ENCODE data around the gene NRDC. TPM values are rescaled to one million over a fixed set of nuclear protein-coding genes. Genes with fewer than 3 reads are reported as not detected.
A peak's percentile ranks its signal among the peaks of the same experiment; 100 is the strongest.

The NRDC gene
- 100 to 1,000 TPM; 119 to 124 TPM for total RNA-seq

GRCh38 chr1:51878616-51879336 is at the start of gene NRDC:
Gene NRDC (minus strand): TSS chr1:51878727. CDS start chr1:51878615, 112 bp downstream.
- intact Hi-C loops (cut with micrococcal nuclease) = no loop called here
- Mint-ChIP-seq H3K9me3 (no peaks in the 10 kb centered on the region), H3K27ac (no peak within 1 kb of the TSS), H3K36me3 (ENCODE audit: low read depth) (peaks cover 16% of the 10 kb centered on the region), H3K27me3 (peaks cover 10% of the 10 kb centered on the region), H3K4me3 (no peak within 1 kb of the TSS), H3K4me1 (ENCODE audit: low read depth) (peaks cover 33% of the 10 kb centered on the region)
- TF ChIP-seq CTCF (IDR thresholded peaks at IDR 0.05) = no peak
- POLR2A ChIA-PET = interaction anchor here (0.6 to 1.5 kb wide), 10 partner anchors 9 to 309 kb away, joined by 3 to 6 read pairs (median 3); no protein-coding TSS in a partner anchor
- ATAC-seq (peak; percentile 93), DNase-seq (peak; percentile 100)
- CTCF ChIA-PET = interaction anchor here (0.7 to 1.5 kb wide), 3 partner anchors 18 to 48 kb away, joined by 3 to 13 read pairs (median 3); no protein-coding TSS in a partner anchor

GRCh38 chr1:51927029-51927428 is 48.5 kb upstream of the NRDC start:
- Mint-ChIP-seq H3K9me3 (no peaks in the 10 kb centered on the region), H3K4me1 (ENCODE audit: low read depth) (no peaks in the 10 kb centered on the region), H3K36me3 (ENCODE audit: low read depth) (no peaks in the 10 kb centered on the region), H3K27me3 (peaks cover 3% of the 10 kb centered on the region), H3K27ac (no peak overlapping the region), H3K4me3 (no peak overlapping the region)
- DNase-seq = no peak
- CTCF ChIA-PET = interaction anchor here (1.1 to 1.3 kb wide), 2 partner anchors 9 to 15 kb away, joined by 3 read pairs; no protein-coding TSS in a partner anchor
- POLR2A ChIA-PET = no interaction called here
- ATAC-seq = no peak
- intact Hi-C loops (cut with micrococcal nuclease) = no loop called here
- TF ChIP-seq CTCF (IDR thresholded peaks at IDR 0.05) = no peak

- POLR2A ChIA-PET = no interaction called here
- DNase-seq = peak; percentile 18
- intact Hi-C loops (cut with micrococcal nuclease) = no loop called here
- H3K4me3 Mint-ChIP-seq = no peak overlapping the region
- H3K27ac Mint-ChIP-seq = no peak overlapping the region
- H3K9me3 Mint-ChIP-seq = no peaks in the 10 kb centered on the region
- CTCF ChIA-PET = interaction anchor here (1.3 to 1.5 kb wide), 5 partner anchors 13 to 371 kb away, joined by 3 to 5 read pairs (median 4); no protein-coding TSS in a partner anchor
- TF ChIP-seq CTCF (IDR thresholded peaks at IDR 0.05) = no peak
- H3K36me3 Mint-ChIP-seq (ENCODE audit: low read depth) = no peaks in the 10 kb centered on the region
- H3K4me1 Mint-ChIP-seq (ENCODE audit: low read depth) = no peaks in the 10 kb centered on the region
- no peak for ATAC-seq
- H3K27me3 Mint-ChIP-seq = peaks cover 3% of the 10 kb centered on the region
Measured at GRCh38 chr1:51926171-51926812, 47.8 kb upstream of the NRDC start.

GRCh38 chr1:51924455-51924854 is 45.9 kb upstream of the NRDC start:
- Mint-ChIP-seq H3K27me3 (peaks cover 8% of the 10 kb centered on the region), H3K9me3 (no peaks in the 10 kb centered on the region), H3K4me1 (ENCODE audit: low read depth) (no peaks in the 10 kb centered on the region), H3K36me3 (ENCODE audit: low read depth) (no peaks in the 10 kb centered on the region), H3K4me3 (no peak overlapping the region), H3K27ac (no peak overlapping the region)
- DNase-seq (peak; percentile 66), ATAC-seq (peak; percentile 79)
- CTCF ChIA-PET = interaction anchor here (0.8 to 2.5 kb wide), 5 partner anchors 8 to 94 kb away, joined by 3 to 13 read pairs (median 3); no protein-coding TSS in a partner anchor
- intact Hi-C loops (cut with micrococcal nuclease) = no loop called here
- POLR2A ChIA-PET = interaction anchor here (0.8 to 1.1 kb wide), 2 partner anchors 166 to 551 kb away, joined by 3 read pairs; no protein-coding TSS in a partner anchor
- no peak for TF ChIP-seq CTCF (IDR thresholded peaks at IDR 0.05)

GRCh38 chr1:51922040-51922439 is 43.5 kb upstream of the NRDC start:
- Mint-ChIP-seq H3K4me1 (ENCODE audit: low read depth) (no peaks in the 10 kb centered on the region), H3K4me3 (no peak overlapping the region), H3K9me3 (no peaks in the 10 kb centered on the region), H3K36me3 (ENCODE audit: low read depth) (no peaks in the 10 kb centered on the region), H3K27me3 (peaks cover 9% of the 10 kb centered on the region), H3K27ac (no peak overlapping the region)
- no peak for ATAC-seq
- no peak for DNase-seq
- POLR2A ChIA-PET = no interaction called here
- no peak for TF ChIP-seq CTCF (IDR thresholded peaks at IDR 0.05)
- intact Hi-C loops (cut with micrococcal nuclease) = no loop called here
- CTCF ChIA-PET = no interaction called here

Measured in activated CD8-positive, alpha-beta T cell treated with anti-CD3 and anti-CD28 coated beads for 36 hours (primary cell).